ENCODE results near the gene RPL28. TPM values are rescaled to one million over a fixed set of nuclear protein-coding genes. Genes with fewer than 3 reads are reported as not detected.

Gene RPL28
- total RNA-seq, 4 donors from 2014 or later: 116 to 394 (median 283) TPM

DNA sequence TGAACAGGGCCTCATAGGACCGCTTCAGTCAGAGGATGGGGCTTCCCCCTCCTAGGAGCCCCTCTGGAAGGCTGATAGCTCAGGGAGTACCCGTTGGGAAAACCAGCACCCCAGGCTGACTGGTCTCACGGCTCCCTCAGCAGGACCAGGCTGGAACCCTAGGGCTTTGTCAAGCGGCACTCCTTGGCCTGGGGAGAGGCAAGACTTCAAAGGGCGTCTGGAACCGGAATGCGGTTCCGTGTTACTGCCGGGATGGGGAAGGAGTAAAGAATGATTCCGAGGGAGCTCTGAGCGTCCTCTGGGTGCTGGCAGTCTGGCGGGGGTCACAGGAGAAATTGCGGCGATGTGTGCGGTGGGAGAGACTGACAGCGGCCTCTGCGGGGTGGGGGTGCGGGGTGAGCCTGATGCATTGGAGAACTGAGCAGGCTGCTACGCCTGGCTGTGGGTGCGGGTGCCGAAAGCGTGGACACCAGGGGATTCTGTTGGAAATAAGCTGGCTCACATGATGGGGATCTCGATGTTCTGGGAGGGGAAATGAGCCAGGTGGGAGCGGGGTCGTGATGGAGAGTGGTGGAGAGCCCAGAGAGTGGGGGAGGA is 33.1 kb upstream of the RPL28 start:
- no peak for TF ChIP-seq POLR2A (IDR thresholded peaks at IDR 0.05)
- TF ChIP-seq, protein P1, sequence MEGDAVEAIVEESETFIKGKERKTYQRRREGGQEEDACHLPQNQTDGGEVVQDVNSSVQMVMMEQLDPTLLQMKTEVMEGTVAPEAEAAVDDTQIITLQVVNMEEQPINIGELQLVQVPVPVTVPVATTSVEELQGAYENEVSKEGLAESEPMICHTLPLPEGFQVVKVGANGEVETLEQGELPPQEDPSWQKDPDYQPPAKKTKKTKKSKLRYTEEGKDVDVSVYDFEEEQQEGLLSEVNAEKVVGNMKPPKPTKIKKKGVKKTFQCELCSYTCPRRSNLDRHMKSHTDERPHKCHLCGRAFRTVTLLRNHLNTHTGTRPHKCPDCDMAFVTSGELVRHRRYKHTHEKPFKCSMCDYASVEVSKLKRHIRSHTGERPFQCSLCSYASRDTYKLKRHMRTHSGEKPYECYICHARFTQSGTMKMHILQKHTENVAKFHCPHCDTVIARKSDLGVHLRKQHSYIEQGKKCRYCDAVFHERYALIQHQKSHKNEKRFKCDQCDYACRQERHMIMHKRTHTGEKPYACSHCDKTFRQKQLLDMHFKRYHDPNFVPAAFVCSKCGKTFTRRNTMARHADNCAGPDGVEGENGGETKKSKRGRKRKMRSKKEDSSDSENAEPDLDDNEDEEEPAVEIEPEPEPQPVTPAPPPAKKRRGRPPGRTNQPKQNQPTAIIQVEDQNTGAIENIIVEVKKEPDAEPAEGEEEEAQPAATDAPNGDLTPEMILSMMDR (IDR thresholded peaks at IDR 0.05): no peak
- H3K4me1 ChIP-seq: peaks cover 3 to 26% (median 11%) of the 10 kb centered on the region in 4 donors
- DNase-seq: no peak

DNA sequence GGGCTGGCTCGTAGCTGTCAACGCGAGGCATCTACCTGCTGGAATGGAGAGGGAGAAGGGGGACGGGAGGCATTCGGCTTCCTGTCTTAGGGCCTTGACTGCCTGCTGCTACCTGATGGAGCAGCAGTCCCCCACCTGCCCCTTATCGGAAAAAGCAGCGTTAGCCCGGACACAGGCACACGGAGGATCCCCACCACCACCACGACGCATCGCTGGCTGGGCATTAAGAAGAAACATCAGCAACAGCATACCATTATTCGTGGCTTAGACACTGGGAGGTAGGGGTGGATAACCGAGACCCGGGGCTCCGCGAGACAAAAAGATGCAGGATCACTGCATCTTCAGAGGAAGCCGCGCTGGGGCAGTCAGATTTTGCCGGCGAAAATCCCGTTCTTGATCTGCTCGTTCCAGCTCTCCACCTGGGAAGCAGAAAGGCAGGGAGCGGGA is 32.4 kb upstream of the RPL28 start:
- Histone ChIP-seq H3K27ac (no peak overlapping the region), H3K4me1 (peaks cover 3 to 26% (median 11%) of the 10 kb centered on the region in 4 donors), H3K4me3 (peak overlapping the region; percentile 21 to 51 (median 50)), H3K36me3 (no peaks in the 10 kb centered on the region), H3K9me3 (no peaks in the 10 kb centered on the region), H3K27me3 (peaks cover 0 to 27% of the 10 kb centered on the region in 2 donors)
- no peak for DNase-seq
- TF ChIP-seq, protein P1 (IDR thresholded peaks at IDR 0.05): no peak
- no peak for TF ChIP-seq POLR2A (IDR thresholded peaks at IDR 0.05)

More for the DNA sequence above, 33.1 kb upstream of the RPL28 start:
- no peaks in the 10 kb centered on the region for H3K9me3 ChIP-seq
- H3K4me3 ChIP-seq: no peak overlapping the region
- H3K27ac ChIP-seq: no peak overlapping the region
- H3K36me3 ChIP-seq: no peaks in the 10 kb centered on the region
- H3K27me3 ChIP-seq: peaks cover 0 to 27% of the 10 kb centered on the region in 2 donors

DNA sequence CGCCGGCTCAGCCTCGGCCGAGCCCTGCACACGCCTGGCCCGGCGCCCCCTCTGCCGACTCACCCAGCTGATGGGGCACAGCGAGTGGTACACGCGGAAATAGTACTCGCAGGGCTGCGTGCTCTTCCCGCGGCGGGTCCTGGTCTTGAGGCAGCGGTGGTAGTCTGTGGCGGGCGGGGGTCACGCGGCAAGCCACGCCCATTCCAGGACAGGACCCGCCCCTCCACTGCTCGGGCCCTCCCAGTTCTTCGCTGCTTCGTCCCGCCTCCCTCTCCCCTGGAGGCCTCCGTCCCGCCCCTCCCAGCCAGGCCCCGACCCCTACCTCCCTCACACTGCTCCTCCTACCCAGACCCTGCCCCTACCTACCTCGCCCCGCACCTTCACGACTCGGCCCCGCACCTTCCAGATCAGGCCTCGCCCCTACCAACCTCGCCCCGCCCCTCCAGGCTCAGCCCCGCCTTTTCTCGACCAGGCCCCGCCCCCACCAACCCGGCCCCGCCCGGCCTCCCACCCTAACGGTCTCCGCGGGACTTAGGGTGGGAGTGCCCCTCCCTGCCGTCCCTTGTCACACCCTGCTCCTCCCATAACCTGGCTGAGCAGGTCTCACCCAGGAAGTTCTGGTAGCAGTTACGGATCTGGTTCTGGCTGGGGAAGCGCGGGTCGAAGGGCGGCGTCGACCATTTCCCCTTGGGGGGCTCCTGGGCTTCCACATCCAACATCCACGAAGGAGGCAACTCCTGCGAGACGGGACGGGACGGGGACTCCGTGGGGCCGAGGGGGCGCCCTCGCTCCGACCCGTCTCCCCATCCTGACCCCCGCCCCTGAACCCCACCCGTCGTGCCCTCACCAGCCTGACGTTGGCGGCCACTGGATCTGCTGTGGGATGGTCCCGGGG is 31.7 kb upstream of the RPL28 start:
- H3K4me1 ChIP-seq: peaks cover 3 to 26% (median 11%) of the 10 kb centered on the region in 4 donors
- H3K27me3 ChIP-seq: peaks cover 0 to 27% of the 10 kb centered on the region in 2 donors

DNA sequence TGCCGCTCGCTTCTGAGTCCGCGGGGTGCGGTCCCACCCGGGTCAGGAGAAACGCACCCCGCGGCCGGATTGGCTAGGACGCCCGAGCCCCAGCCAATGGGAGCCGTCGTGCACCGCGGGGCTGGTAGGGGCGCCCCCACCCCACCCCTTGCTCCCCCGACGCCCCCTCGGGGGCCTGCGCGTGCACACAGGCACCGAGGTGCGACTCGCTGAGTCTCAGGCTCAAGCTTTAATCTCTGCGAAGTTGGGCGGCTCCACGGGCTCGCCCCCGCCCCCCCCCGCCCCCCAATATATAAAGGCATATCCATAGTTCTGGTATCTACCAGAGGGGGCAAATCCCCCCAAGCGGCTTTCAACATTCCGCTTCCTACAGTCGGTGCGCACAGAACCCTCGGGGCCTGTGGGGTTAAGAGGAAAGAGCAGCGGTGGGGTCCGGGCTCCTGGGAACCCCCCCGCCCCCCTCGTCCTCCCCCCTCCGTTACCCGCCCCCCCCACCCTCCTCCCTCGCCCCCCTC is 31.0 kb upstream of the RPL28 start, which contains the start of gene COX6B2:
Gene COX6B2 (minus strand): TSS at position 22 of the 515 bp plus-strand sequence. CDS start 198 bp downstream, outside the sequence.
- peaks cover 0 to 27% of the 10 kb centered on the region in 2 donors for H3K27me3 ChIP-seq
- no peak for TF ChIP-seq POLR2A (IDR thresholded peaks at IDR 0.05)
- TF ChIP-seq, protein P1 (IDR thresholded peaks at IDR 0.05): no peak
- no peak for DNase-seq
- no peaks in the 10 kb centered on the region for H3K36me3 ChIP-seq
- peaks cover 3 to 26% (median 11%) of the 10 kb centered on the region in 4 donors for H3K4me1 ChIP-seq
- peak within 1 kb of the TSS; percentile 21 to 51 (median 50) for H3K4me3 ChIP-seq
- no peak within 1 kb of the TSS for H3K27ac ChIP-seq
- no peaks in the 10 kb centered on the region for H3K9me3 ChIP-seq

More for the DNA sequence above, 31.7 kb upstream of the RPL28 start:
- H3K36me3 ChIP-seq: no peaks in the 10 kb centered on the region
- no peak overlapping the region for H3K27ac ChIP-seq
- TF ChIP-seq, protein P1 (IDR thresholded peaks at IDR 0.05): no peak
- TF ChIP-seq POLR2A (IDR thresholded peaks at IDR 0.05): no peak
- peak; percentile 55 to 87 (median 81) for DNase-seq
- peak overlapping the region; percentile 21 to 51 (median 50) for H3K4me3 ChIP-seq
- H3K9me3 ChIP-seq: no peaks in the 10 kb centered on the region

DNA sequence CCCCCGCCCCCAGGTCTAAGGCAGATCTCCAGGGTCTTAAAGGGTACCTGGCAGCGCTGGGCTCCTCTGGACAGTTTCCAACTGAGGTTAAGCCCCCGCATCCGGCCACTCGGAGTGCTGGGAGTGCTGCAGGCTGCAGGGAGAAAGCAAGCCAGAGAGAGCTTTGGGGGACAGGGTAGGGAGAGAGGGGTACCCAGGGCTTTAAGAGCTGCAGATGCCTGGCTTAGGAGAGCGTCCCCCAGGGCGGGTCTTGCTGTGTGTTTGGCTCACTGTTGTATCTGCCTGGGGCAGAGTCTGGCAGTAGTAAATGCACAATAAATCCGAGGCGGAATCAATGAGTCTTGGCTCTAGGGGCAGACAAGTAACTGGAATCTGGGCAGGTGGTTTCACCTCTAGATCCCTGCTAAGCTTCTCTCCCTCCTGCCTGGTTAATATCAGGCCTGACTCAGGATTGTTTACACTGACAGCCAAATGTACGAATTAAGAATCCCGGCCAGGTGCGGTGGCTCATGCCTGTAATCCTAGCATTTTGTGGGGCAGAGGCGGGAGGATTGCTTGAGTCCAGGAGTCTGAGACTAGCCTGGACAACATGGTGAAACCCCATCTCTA is 30.4 kb upstream of the RPL28 start:
- H3K36me3 ChIP-seq: no peaks in the 10 kb centered on the region
- peaks cover 3 to 26% (median 11%) of the 10 kb centered on the region in 4 donors for H3K4me1 ChIP-seq
- H3K27ac ChIP-seq: no peak overlapping the region
- TF ChIP-seq, protein P1 (IDR thresholded peaks at IDR 0.05): no peak
- TF ChIP-seq POLR2A (IDR thresholded peaks at IDR 0.05): no peak
- no peak for DNase-seq
- H3K27me3 ChIP-seq: peaks cover 0 to 27% of the 10 kb centered on the region in 2 donors
- H3K9me3 ChIP-seq: no peaks in the 10 kb centered on the region
- H3K4me3 ChIP-seq: no peak overlapping the region
